ENCODE measurements around the gene RAB3C. TPM values are rescaled to one million over a fixed set of nuclear protein-coding genes. Genes with fewer than 3 reads are reported as not detected.

Gene RAB3C
- total RNA-seq, 1 experiment from 2014 or later: 13.3 TPM

DNA sequence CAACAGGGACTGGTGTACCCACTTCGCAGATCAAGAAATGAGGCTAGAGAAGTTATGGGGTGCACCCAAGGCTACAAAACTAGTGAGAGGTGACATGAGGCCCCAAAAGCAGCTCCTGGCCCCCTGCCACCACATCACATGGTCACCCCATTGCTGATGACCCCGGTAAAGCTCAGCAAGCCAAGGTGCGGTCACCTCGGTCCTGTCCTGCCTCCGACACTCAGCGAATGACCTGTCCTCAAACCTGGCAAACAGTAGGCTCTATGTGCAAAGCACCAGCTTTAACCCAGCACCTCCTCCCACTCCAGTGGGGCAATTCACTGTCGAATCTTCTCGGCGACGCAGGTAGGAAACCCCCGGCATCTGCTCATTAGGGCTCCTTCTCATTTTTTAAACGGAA is 307.4 kb downstream of the RAB3C start:
- Mint-ChIP-seq H3K27me3 (ENCODE audit: low read depth) (peaks cover 2% of the 10 kb centered on the region), H3K9me3 (no peaks in the 10 kb centered on the region), H3K4me1 (peaks cover 22% of the 10 kb centered on the region), H3K36me3 (no peaks in the 10 kb centered on the region), H3K4me3 (no peak overlapping the region), H3K27ac (no peak overlapping the region)
- POLR2A ChIA-PET: no interaction called here
- ATAC-seq (no peak), DNase-seq (ENCODE audit: low spot score) (no peak)
- CTCF ChIA-PET: no interaction called here
- TF ChIP-seq, protein P1, sequence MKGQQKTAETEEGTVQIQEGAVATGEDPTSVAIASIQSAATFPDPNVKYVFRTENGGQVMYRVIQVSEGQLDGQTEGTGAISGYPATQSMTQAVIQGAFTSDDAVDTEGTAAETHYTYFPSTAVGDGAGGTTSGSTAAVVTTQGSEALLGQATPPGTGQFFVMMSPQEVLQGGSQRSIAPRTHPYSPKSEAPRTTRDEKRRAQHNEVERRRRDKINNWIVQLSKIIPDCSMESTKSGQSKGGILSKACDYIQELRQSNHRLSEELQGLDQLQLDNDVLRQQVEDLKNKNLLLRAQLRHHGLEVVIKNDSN (CRISPR knock-in tag; IDR thresholded peaks at IDR 0.05): no peak
- no peak for TF ChIP-seq TEAD1 (CRISPR knock-in tag; IDR thresholded peaks at IDR 0.05)
- no peak for TF ChIP-seq SMAD4 (CRISPR knock-in tag; IDR thresholded peaks at IDR 0.05)
- TF ChIP-seq, protein P2, sequence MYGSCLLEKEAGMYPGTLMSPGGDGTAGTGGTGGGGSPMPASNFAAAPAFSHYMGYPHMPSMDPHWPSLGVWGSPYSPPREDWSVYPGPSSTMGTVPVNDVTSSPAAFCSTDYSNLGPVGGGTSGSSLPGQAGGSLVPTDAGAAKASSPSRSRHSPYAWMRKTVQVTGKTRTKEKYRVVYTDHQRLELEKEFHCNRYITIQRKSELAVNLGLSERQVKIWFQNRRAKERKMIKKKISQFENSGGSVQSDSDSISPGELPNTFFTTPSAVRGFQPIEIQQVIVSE (CRISPR knock-in tag; IDR thresholded peaks at IDR 0.05; ENCODE audit: borderline replicate concordance): no peak
- no peak for TF ChIP-seq NR3C1 (CRISPR knock-in tag; conservative IDR thresholded peaks at IDR 0.05; ENCODE audit: low read depth)
- TF ChIP-seq, protein P3, sequence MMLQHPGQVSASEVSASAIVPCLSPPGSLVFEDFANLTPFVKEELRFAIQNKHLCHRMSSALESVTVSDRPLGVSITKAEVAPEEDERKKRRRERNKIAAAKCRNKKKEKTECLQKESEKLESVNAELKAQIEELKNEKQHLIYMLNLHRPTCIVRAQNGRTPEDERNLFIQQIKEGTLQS (CRISPR knock-in tag; conservative IDR thresholded peaks at IDR 0.05): no peak
- no peak for TF ChIP-seq OVOL2 (CRISPR knock-in tag; IDR thresholded peaks at IDR 0.05; ENCODE audit: borderline replicate concordance)
- TF ChIP-seq ZNF138 (CRISPR knock-in tag; conservative IDR thresholded peaks at IDR 0.05): no peak
- TF ChIP-seq, protein P4, sequence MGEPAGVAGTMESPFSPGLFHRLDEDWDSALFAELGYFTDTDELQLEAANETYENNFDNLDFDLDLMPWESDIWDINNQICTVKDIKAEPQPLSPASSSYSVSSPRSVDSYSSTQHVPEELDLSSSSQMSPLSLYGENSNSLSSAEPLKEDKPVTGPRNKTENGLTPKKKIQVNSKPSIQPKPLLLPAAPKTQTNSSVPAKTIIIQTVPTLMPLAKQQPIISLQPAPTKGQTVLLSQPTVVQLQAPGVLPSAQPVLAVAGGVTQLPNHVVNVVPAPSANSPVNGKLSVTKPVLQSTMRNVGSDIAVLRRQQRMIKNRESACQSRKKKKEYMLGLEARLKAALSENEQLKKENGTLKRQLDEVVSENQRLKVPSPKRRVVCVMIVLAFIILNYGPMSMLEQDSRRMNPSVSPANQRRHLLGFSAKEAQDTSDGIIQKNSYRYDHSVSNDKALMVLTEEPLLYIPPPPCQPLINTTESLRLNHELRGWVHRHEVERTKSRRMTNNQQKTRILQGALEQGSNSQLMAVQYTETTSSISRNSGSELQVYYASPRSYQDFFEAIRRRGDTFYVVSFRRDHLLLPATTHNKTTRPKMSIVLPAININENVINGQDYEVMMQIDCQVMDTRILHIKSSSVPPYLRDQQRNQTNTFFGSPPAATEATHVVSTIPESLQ (CRISPR knock-in tag; IDR thresholded peaks at IDR 0.05): no peak
- TF ChIP-seq, protein P5, sequence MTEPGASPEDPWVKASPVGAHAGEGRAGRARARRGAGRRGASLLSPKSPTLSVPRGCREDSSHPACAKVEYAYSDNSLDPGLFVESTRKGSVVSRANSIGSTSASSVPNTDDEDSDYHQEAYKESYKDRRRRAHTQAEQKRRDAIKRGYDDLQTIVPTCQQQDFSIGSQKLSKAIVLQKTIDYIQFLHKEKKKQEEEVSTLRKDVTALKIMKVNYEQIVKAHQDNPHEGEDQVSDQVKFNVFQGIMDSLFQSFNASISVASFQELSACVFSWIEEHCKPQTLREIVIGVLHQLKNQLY (CRISPR knock-in tag; IDR thresholded peaks at IDR 0.05): no peak
- no peak for TF ChIP-seq ZNF396 (CRISPR knock-in tag; IDR thresholded peaks at IDR 0.05; ENCODE audit: borderline replicate concordance)
- no peak for TF ChIP-seq ZNF232 (CRISPR knock-in tag; IDR thresholded peaks at IDR 0.05)
- TF ChIP-seq, protein P6, sequence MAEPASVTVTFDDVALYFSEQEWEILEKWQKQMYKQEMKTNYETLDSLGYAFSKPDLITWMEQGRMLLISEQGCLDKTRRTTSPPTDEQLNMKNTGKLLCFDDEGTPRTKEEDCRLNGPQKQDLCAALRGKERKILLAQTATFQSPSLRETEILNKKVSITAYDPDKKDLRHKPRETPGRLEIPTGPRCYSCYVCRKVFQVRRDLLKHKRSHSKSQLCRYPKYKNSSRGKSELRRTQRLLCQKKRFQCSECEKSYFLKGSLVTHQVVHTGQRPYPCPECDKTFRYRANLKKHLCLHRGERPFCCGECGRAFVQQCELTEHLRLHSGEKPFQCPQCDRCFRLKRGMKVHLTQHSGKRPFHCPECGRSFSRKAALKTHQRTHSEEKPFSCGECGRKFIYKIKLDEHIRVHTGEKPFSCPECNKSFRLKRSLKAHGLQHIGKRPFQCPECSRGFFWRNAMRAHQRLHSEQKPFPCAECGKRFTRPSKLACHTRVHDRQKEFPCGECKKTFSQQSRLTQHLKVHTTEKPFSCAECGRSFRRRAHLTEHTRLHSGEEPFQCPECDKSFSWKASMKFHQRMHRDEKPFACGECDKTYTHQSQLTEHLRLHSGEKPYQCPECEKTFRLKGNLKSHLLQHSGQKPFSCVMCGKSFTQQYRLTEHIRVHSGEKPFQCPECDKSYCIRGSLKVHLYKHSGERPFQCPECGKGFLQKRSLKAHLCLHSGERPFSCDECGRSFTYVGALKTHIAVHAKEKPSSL (CRISPR knock-in tag; conservative IDR thresholded peaks at IDR 0.05): no peak
- TF ChIP-seq, protein P7, sequence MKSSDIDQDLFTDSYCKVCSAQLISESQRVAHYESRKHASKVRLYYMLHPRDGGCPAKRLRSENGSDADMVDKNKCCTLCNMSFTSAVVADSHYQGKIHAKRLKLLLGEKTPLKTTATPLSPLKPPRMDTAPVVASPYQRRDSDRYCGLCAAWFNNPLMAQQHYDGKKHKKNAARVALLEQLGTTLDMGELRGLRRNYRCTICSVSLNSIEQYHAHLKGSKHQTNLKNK (CRISPR knock-in tag; IDR thresholded peaks at IDR 0.05): no peak
- TF ChIP-seq, protein P8, sequence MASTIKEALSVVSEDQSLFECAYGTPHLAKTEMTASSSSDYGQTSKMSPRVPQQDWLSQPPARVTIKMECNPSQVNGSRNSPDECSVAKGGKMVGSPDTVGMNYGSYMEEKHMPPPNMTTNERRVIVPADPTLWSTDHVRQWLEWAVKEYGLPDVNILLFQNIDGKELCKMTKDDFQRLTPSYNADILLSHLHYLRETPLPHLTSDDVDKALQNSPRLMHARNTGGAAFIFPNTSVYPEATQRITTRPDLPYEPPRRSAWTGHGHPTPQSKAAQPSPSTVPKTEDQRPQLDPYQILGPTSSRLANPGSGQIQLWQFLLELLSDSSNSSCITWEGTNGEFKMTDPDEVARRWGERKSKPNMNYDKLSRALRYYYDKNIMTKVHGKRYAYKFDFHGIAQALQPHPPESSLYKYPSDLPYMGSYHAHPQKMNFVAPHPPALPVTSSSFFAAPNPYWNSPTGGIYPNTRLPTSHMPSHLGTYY (CRISPR knock-in tag; IDR thresholded peaks at IDR 0.05): no peak
- no peak for TF ChIP-seq ZNF423 (CRISPR knock-in tag; IDR thresholded peaks at IDR 0.05)
- TF ChIP-seq ESRRA (CRISPR knock-in tag; IDR thresholded peaks at IDR 0.05; ENCODE audit: borderline replicate concordance): no peak
- no peak for TF ChIP-seq NR2C2 (CRISPR knock-in tag; IDR thresholded peaks at IDR 0.05)
- TF ChIP-seq ZBTB21 (CRISPR knock-in tag; IDR thresholded peaks at IDR 0.05; ENCODE audit: borderline replicate concordance): no peak
